Measurements from ENCODE around the gene BORCS6. TPM values are rescaled to one million over a fixed set of nuclear protein-coding genes. Genes with fewer than 3 reads are reported as not detected.

Gene BORCS6
- total RNA-seq, 1 donor, result 9.4 TPM

- TF ChIP-seq CTCF (IDR thresholded peaks at IDR 0.05; ENCODE audit: extremely low read depth, low read depth, low read length), result peak; percentile 91
- Histone ChIP-seq H3K9me3 (ENCODE audit: low read depth, low read length) (no peaks in the 10 kb centered on the region), H3K27me3 (ENCODE audit: insufficient read depth, low read length) (no peaks in the 10 kb centered on the region), H3K4me2 (ENCODE audit: insufficient read depth, low read length) (peak overlapping the region; percentile 47), H3K27ac (ENCODE audit: low read depth, low read length) (peak overlapping the region; percentile 100), H3K4me3 (ENCODE audit: insufficient read depth, low read length) (no peak overlapping the region), H3K4me1 (ENCODE audit: insufficient read depth, low read length) (peaks cover 49% of the 10 kb centered on the region), H3K36me3 (ENCODE audit: insufficient read depth, low read length) (peaks cover 19% of the 10 kb centered on the region), H3K79me2 (ENCODE audit: insufficient read depth, low read length) (peaks cover 43% of the 10 kb centered on the region), H4K20me1 (ENCODE audit: insufficient read depth, low read length) (peaks cover 14% of the 10 kb centered on the region), H2AFZ (ENCODE audit: low read length) (no peak overlapping the region)
- peak; percentile 98 for DNase-seq (ENCODE audit: insufficient read length, low spot score, missing footprints)
Measured at GRCh38 chr17:8158267-8159031, 31.5 kb downstream of the BORCS6 start.

- peak; percentile 99 for DNase-seq (ENCODE audit: insufficient read length, low spot score, missing footprints)
- Histone ChIP-seq H2AFZ (ENCODE audit: low read length) (no peak overlapping the region), H3K9me3 (ENCODE audit: low read depth, low read length) (no peaks in the 10 kb centered on the region), H3K4me3 (ENCODE audit: insufficient read depth, low read length) (peak overlapping the region; percentile 83), H3K27me3 (ENCODE audit: insufficient read depth, low read length) (no peaks in the 10 kb centered on the region), H3K4me2 (ENCODE audit: insufficient read depth, low read length) (peak overlapping the region; percentile 92), H3K4me1 (ENCODE audit: insufficient read depth, low read length) (peaks cover 54% of the 10 kb centered on the region), H3K79me2 (ENCODE audit: insufficient read depth, low read length) (peaks cover 37% of the 10 kb centered on the region), H4K20me1 (ENCODE audit: insufficient read depth, low read length) (peaks cover 10% of the 10 kb centered on the region), H3K27ac (ENCODE audit: low read depth, low read length) (peak overlapping the region; percentile 100), H3K36me3 (ENCODE audit: insufficient read depth, low read length) (peaks cover 19% of the 10 kb centered on the region)
- TF ChIP-seq CTCF (IDR thresholded peaks at IDR 0.05; ENCODE audit: extremely low read depth, low read depth, low read length), result no peak
Measured at GRCh38 chr17:8156246-8156992, 33.6 kb downstream of the BORCS6 start.

GRCh38 chr17:8155996-8156245 lies 34.1 kb downstream of the BORCS6 start:
- Histone ChIP-seq H3K4me2 (ENCODE audit: insufficient read depth, low read length) (peak overlapping the region; percentile 92), H2AFZ (ENCODE audit: low read length) (no peak overlapping the region), H3K9me3 (ENCODE audit: low read depth, low read length) (no peaks in the 10 kb centered on the region), H3K27ac (ENCODE audit: low read depth, low read length) (peak overlapping the region; percentile 100), H3K79me2 (ENCODE audit: insufficient read depth, low read length) (peaks cover 35% of the 10 kb centered on the region), H3K27me3 (ENCODE audit: insufficient read depth, low read length) (no peaks in the 10 kb centered on the region), H4K20me1 (ENCODE audit: insufficient read depth, low read length) (peaks cover 12% of the 10 kb centered on the region), H3K36me3 (ENCODE audit: insufficient read depth, low read length) (peaks cover 14% of the 10 kb centered on the region), H3K4me1 (ENCODE audit: insufficient read depth, low read length) (peaks cover 54% of the 10 kb centered on the region), H3K4me3 (ENCODE audit: insufficient read depth, low read length) (peak overlapping the region; percentile 83)
- TF ChIP-seq CTCF (IDR thresholded peaks at IDR 0.05; ENCODE audit: extremely low read depth, low read depth, low read length), result no peak
- peak; percentile 79 for DNase-seq (ENCODE audit: insufficient read length, low spot score, missing footprints)
